ENCODE data around the gene TGFBR3.

TGFBR3 gene

DNA sequence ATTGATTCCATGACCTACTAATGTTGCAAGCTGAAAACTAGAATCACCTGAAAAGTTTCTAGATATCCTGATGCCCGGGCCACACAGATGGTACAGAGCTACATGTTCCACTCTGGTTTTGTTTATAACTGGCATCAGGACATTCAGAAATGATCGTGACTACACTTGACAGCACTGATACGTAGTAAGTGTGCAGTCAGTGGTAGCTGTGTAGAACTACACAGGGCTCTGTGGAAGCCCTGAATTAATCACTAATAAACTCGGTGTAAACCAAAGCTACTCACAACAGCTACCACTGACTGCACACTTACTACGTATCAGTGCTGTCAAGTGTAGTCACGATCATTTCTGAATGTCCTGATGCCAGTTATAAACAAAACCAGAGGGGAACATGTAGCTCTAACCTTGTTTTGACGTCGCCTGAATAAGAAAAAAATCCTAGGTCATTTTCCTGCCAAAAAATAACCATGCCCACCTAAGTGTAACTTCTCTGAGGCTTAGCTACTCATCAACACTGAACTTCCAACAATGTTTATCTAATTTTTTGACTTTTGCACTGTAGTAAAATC lies 149.7 kb downstream of the TGFBR3 start:
- TF ChIP-seq, protein P1, sequence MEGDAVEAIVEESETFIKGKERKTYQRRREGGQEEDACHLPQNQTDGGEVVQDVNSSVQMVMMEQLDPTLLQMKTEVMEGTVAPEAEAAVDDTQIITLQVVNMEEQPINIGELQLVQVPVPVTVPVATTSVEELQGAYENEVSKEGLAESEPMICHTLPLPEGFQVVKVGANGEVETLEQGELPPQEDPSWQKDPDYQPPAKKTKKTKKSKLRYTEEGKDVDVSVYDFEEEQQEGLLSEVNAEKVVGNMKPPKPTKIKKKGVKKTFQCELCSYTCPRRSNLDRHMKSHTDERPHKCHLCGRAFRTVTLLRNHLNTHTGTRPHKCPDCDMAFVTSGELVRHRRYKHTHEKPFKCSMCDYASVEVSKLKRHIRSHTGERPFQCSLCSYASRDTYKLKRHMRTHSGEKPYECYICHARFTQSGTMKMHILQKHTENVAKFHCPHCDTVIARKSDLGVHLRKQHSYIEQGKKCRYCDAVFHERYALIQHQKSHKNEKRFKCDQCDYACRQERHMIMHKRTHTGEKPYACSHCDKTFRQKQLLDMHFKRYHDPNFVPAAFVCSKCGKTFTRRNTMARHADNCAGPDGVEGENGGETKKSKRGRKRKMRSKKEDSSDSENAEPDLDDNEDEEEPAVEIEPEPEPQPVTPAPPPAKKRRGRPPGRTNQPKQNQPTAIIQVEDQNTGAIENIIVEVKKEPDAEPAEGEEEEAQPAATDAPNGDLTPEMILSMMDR (IDR thresholded peaks at IDR 0.05; ENCODE audit: control insufficient read depth, extremely low read depth, insufficient read depth): no peak
- no peak for DNase-seq (ENCODE audit: low read depth)
- no peak overlapping the region for H3K4me3 ChIP-seq (ENCODE audit: low read depth, low read length)

DNA sequence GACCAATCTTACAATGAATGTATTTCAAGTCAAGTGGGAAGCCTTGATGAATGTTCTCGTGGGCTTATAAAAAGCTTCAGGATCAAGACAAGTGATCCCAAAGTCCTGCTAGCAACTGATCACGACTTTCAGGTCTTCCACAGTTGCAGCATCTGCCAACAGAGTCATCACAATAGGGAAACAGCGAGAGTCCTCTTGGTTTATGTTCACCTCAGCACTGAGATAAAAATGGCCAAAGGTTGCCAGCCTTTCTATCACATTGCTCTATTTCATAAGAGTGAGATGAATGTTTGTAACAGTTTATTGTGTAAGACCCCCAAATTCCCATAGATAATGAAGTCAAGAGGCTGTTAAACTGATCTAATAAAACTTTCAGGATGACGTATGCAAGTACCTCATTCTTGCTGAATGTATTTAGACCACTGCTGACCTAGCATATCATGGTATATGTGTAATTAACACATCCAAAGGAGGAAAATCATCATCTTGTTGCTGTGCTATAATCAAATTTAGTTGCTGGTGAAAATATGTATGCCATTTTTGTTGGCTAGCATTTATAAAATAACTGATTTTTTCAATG lies 150.6 kb downstream of the TGFBR3 start:
- TF ChIP-seq, protein P1 (IDR thresholded peaks at IDR 0.05; ENCODE audit: control insufficient read depth, extremely low read depth, insufficient read depth): no peak
- DNase-seq (ENCODE audit: low read depth): no peak
- no peak overlapping the region for H3K4me3 ChIP-seq (ENCODE audit: low read depth, low read length)

DNA sequence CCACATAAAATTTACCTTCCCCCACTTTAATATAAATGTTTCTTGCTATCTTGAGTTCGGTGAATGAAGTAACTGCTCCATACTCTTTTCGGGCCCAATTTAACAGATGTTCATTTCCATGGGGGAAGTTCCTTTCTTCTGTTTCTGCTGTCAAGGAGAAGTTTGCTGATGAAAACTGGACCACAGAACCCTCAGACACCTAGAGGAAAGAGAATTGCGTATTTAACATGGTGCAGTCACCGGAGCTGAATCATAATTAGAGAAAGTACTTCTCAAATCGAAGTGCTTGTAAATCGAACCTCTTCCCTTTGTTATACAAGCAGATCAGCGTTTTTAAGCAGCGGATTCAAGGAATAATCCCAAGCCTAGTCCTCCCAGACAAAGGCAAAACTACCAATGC lies 151.2 kb downstream of the TGFBR3 start:
- no peak overlapping the region for H3K4me3 ChIP-seq (ENCODE audit: low read depth, low read length)
- DNase-seq (ENCODE audit: low read depth): no peak
- TF ChIP-seq, protein P1 (IDR thresholded peaks at IDR 0.05; ENCODE audit: control insufficient read depth, extremely low read depth, insufficient read depth): no peak

DNA sequence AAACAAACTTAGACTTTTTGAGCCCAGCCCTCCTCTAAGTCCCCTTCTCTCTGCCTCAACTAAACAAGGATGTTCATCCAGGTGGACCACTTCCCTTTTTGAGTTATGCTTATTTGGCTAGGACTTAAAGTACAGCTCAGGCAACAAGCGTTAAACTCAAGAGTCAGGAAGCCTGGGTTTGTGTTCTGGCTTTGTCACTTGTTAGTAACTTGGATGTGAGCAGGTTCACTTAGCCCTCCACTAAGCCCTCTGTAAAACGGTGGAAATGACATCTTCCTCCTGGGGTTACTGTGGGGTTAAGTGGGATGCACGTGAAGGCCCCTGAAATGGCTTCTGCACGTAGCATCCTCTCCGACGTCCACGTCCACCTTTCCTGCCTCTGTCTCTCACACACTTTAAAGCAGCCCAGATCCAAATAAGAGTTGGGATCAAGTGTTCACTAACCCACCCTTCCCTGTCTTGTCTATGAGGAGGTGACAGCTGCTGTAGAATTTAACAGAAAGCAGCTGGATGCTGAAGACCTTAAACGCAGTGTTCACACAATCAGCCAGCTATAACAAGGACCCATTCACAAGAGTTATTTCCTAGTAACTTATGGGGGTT lies 152.7 kb downstream of the TGFBR3 start:
- H3K4me3 ChIP-seq (ENCODE audit: low read depth, low read length): no peak overlapping the region
- TF ChIP-seq, protein P1 (IDR thresholded peaks at IDR 0.05; ENCODE audit: control insufficient read depth, extremely low read depth, insufficient read depth): no peak

DNA sequence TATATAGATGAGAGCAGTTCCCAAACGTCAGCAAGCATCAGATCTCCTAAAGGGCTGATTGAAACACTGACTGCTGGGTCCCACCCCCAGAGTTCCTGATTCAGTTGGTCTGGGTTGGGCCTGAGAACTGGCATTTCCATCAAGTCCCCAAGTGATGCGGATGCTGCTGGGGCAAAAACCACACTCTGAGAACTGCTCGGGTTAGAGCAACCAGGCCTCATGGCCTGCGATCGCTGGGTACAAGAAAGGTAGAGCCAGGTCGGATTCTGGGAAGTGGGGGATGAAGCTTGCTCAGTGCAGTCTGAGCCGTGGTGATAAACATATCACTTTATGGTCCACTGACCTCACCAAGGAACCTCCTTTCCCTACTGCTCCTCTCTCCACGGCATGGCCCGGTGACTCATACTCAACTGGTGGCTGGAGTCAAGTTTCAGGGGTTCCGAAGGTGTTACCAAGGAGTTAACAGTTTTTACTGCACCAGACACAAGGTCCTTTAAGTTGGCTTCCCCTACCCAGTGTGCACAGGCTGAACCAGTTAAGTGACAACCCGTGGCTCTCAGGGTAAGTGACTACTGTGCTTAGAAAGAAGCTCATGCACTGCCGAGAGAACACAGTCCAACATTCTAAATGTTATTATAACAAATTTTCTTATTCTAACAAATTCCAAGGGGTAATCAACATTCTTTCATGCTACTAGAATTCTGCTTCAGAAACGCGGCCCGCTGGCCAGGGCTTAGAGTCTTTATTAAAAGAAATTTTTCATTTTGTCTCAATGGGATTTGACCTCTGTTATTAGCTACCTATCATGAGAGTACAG lies 153.5 kb downstream of the TGFBR3 start:
- no peak for DNase-seq (ENCODE audit: low read depth)
- no peak overlapping the region for H3K4me3 ChIP-seq (ENCODE audit: low read depth, low read length)
- TF ChIP-seq, protein P1 (IDR thresholded peaks at IDR 0.05; ENCODE audit: control insufficient read depth, extremely low read depth, insufficient read depth): no peak

More for the DNA sequence above, 152.7 kb downstream of the TGFBR3 start:
- DNase-seq (ENCODE audit: low read depth): no peak

DNA sequence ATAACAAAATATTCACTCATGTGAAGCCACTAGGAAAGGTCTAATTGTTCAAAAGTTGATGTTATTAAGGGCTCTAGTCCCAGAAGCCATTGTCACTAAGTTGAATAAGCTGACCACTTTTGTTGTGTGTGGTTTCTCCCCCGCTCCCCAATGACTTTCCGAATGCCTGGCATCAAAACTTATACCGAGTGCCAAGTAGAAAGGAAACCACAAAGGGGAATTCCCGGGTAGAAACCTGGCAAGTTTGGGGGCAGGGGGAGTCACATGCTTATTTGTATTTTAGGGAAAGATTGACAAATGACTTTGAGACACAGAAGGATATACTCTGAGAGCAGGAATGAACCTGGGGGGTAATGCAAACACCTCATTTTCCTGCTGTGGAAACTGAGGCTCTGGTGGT lies 154.1 kb downstream of the TGFBR3 start:
- TF ChIP-seq, protein P1 (IDR thresholded peaks at IDR 0.05; ENCODE audit: control insufficient read depth, extremely low read depth, insufficient read depth): no peak
- no peak for DNase-seq (ENCODE audit: low read depth)
- H3K4me3 ChIP-seq (ENCODE audit: low read depth, low read length): no peak overlapping the region

Measured in LNCaP clone FGC (cell line).